ENCODE results near the gene DSG3. TPM values are rescaled to one million over a fixed set of nuclear protein-coding genes. Genes with fewer than 3 reads are reported as not detected.

Gene DSG3
- total and polyA plus RNA-seq, 2 of the 8 experiments (the other 6 are each of a cell fraction or from before 2014, with no cell fraction given): 0.03 to 0.07 TPM

GRCh38 chr18:31509571-31509970, 62.0 kb downstream of the DSG3 start:
- H4K91ac ChIP-seq (replicated peaks; ENCODE audit: insufficient read length, low read length): no peak overlapping the region
- H2BK120ac ChIP-seq (replicated peaks; ENCODE audit: low read depth, low read length): no peak overlapping the region
- H3K18ac ChIP-seq (ENCODE audit: extremely low read depth, low read length): no peak overlapping the region
- no peak overlapping the region for H2BK5ac ChIP-seq (ENCODE audit: low read depth, low read length)
- no peak overlapping the region for H2AK5ac ChIP-seq (ENCODE audit: low read depth, low read length)
- no peak overlapping the region for H2AFZ ChIP-seq (ENCODE audit: low read length)
- no peak overlapping the region for H3K23ac ChIP-seq (ENCODE audit: insufficient read length)
- H3K9me3 ChIP-seq (ENCODE audit: insufficient read depth in 2 of 2, low read depth in 1 of 2, low read length in 1 of 2): no peaks in the 10 kb centered on the region
- peaks cover 17% of the 10 kb centered on the region for H3K79me1 ChIP-seq (ENCODE audit: low read depth, low read length)
- no peak overlapping the region for H3K56ac ChIP-seq (replicated peaks; ENCODE audit: insufficient read length, low read depth, low read length)
- no peak overlapping the region for H2BK20ac ChIP-seq (ENCODE audit: low read length)
- H3K23me2 ChIP-seq (ENCODE audit: low read depth, low read length): no peaks in the 10 kb centered on the region; the same call in 1 of the 2 replicates
- H3K27ac ChIP-seq (ENCODE audit: low read depth, low read length): no peak overlapping the region
- no peak overlapping the region for H3K14ac ChIP-seq (ENCODE audit: insufficient read length)
- H3K4ac ChIP-seq (replicated peaks; ENCODE audit: insufficient read length, low read depth, low read length): no peak overlapping the region
- peaks cover 0 to 3% (median 0%) of the 10 kb centered on the region in 4 experiments; a peak in 2 of 8 replicates for H3K36me3 ChIP-seq (ENCODE audit: control insufficient read depth in 2 of 4, insufficient read depth in 4 of 4, low read length in 3 of 4)
- H3K27me3 ChIP-seq (replicated peaks in 1 of 4; ENCODE audit: control insufficient read depth in 3 of 4, extremely low read depth in 1 of 4, insufficient read depth in 3 of 4, low read length in 3 of 4): peaks cover 0 to 1% (median 0%) of the 10 kb centered on the region in 4 experiments; a peak in 1 of 7 replicates
- H4K20me1 ChIP-seq (replicated peaks in 1 of 2; ENCODE audit: control insufficient read depth in 1 of 2, insufficient read depth in 2 of 2, low read length in 2 of 2): peaks cover 3 to 6% of the 10 kb centered on the region in 2 experiments
- no peak overlapping the region for H2BK15ac ChIP-seq (ENCODE audit: low read length)
- DNase-seq (ENCODE audit: low read depth in 1 of 2, low spot score in 2 of 2) (no peak), FAIRE-seq (no peak)
- no peak overlapping the region for H2BK12ac ChIP-seq (ENCODE audit: low read depth, low read length)
- H3K9ac ChIP-seq (replicated peaks in 1 of 4; ENCODE audit: extremely low read depth in 1 of 4, low read depth in 3 of 4, low read length in 3 of 4): no peak overlapping the region
- H3K4me3 ChIP-seq (ENCODE audit: extremely low read depth in 1 of 4, insufficient read depth in 2 of 4, low read depth in 3 of 4, low read length in 4 of 4): no peak overlapping the region
- peaks cover 2 to 95% of the 10 kb centered on the region in 2 experiments; a peak in 3 of 4 replicates for H3K79me2 ChIP-seq (ENCODE audit: control insufficient read depth in 1 of 2, insufficient read depth in 2 of 2, low read length in 2 of 2)
- H3K4me1 ChIP-seq (replicated peaks in 1 of 4; ENCODE audit: control insufficient read depth in 3 of 4, insufficient read depth in 4 of 4, low read length in 3 of 4): peaks cover 0 to 8% (median 4%) of the 10 kb centered on the region in 4 experiments; a peak in 4 of 7 replicates
- no peak overlapping the region for H3K4me2 ChIP-seq (ENCODE audit: insufficient read depth in 1 of 2, low read depth in 2 of 2, low read length in 2 of 2)
- H4K8ac ChIP-seq (ENCODE audit: extremely low read depth, insufficient read depth, low read length): no peak overlapping the region
- H4K5ac ChIP-seq (ENCODE audit: insufficient read length, low read depth, low read length): no peak overlapping the region
- 92% methylated on average over 3 of the region's 3 CpGs; no CpG with 5 or more reads in 1 of the 2 experiments for WGBS, 2 experiments (ENCODE audit: extremely low coverage in 1 of 2, insufficient coverage in 1 of 2, insufficient read length in 1 of 2, insufficient replicate concordance in 2 of 2, low coverage in 1 of 2, low lambda C conversion rate in 2 of 2, missing lambda C conversion rate in 1 of 2)
- TF ChIP-seq CBX5 (IDR thresholded peaks at IDR 0.05; ENCODE audit: low read depth, low read length): no peak
- TF ChIP-seq JUN (IDR thresholded peaks at IDR 0.05; ENCODE audit: low read depth, low read length): no peak
- no peak for TF ChIP-seq RBBP5 (IDR thresholded peaks at IDR 0.05; ENCODE audit: borderline replicate concordance, low read depth, low read length)
- TF ChIP-seq RFX5 (IDR thresholded peaks at IDR 0.05; ENCODE audit: borderline replicate concordance, low read depth, low read length): no peak
- ChIA-PET POLR2A (ENCODE audit: partially characterized antibody) (interaction anchor here (2.1 kb wide), 1 partner anchor 9 kb away, joined by 6 read pairs; no protein-coding TSS in a partner anchor), CTCF (ENCODE audit: partially characterized antibody) (interaction anchor here (0.6 to 2.7 kb wide), 4 partner anchors 9 to 350 kb away, joined by 3 to 12 read pairs (median 4); no protein-coding TSS in a partner anchor)

All from H1 (cell line).